WTC11 (cell line): ENCODE measurements around the gene CEP350. TPM values are rescaled to one million over a fixed set of nuclear protein-coding genes. Genes with fewer than 3 reads are reported as not detected.

ENCODE experiments used
- ATAC-seq: fragments of 200-7000 bp; cut with Tn5 transposase; 2 replicates; pipeline ENCODE4 v1.10.0; 2021; ENCODE audit warnings: mild to moderate bottlenecking, moderate library complexity
- CTCF ChIA-PET: fragments of 300-600 bp; sonication (Branson Sonifier 250); formaldehyde crosslinking; loops from one replicate; lab custom pipeline; 2021; ENCODE audit warnings: antibody characterized with exemption; lab: Charles Lee
- POLR2A ChIA-PET: fragments of 350-600 bp; sonication (Branson Sonifier 250); formaldehyde crosslinking; loops from one replicate; lab custom pipeline; 2021; ENCODE audit warnings: antibody characterized with exemption; lab: Charles Lee
- DNase-seq: peaks from one replicate; pipeline ENCODE4 v3.0.0; 2021; ENCODE audit warnings: low spot score
- H3K27ac Mint-ChIP-seq: 2 replicates; pipeline ENCODE4 v1.8.0; 2021; ENCODE audit warnings: mixed read lengths
- H3K27me3 Mint-ChIP-seq: 2 replicates; pipeline ENCODE4 v1.8.0; 2021; ENCODE audit warnings: low read depth, mild to moderate bottlenecking, moderate library complexity, mixed read lengths
- H3K36me3 Mint-ChIP-seq: 2 replicates; pipeline ENCODE4 v1.8.0; 2021; ENCODE audit warnings: mixed read lengths
- H3K4me1 Mint-ChIP-seq: 2 replicates; pipeline ENCODE4 v1.8.0; 2022; ENCODE audit warnings: mixed read lengths
- H3K4me3 Mint-ChIP-seq: 2 replicates; pipeline ENCODE4 v1.8.0; 2021; ENCODE audit warnings: mild to moderate bottlenecking, moderate library complexity, mixed read lengths
- H3K9me3 Mint-ChIP-seq: 2 replicates; pipeline ENCODE4 v1.8.0; 2021; ENCODE audit warnings: mixed read lengths
- AR ChIP-seq: fragments of 250-450 bp; sonication (Bioruptor Pico); IDR thresholded peaks from 2 replicates; pipeline ENCODE4 v1.9.0; 2021; ENCODE audit warnings: mild to moderate bottlenecking
- ATF2 ChIP-seq: sonication (generic); formaldehyde crosslinking; IDR thresholded peaks from 2 replicates; pipeline ENCODE4 v1.8.1; 2022; ENCODE audit warnings: low read depth, missing genetic modification reagents, borderline replicate concordance
- ATF3 ChIP-seq: sonication (generic); formaldehyde crosslinking; conservative IDR thresholded peaks from 2 replicates; pipeline ENCODE4 v1.8.1; 2022; ENCODE audit warnings: mild to moderate bottlenecking, missing genetic modification reagents
- CBFB ChIP-seq: sonication (generic); formaldehyde crosslinking; IDR thresholded peaks from 2 replicates; pipeline ENCODE4 v1.8.1; 2022; ENCODE audit warnings: mild to moderate bottlenecking, low read depth, missing genetic modification reagents
- ELF4 ChIP-seq: sonication (generic); formaldehyde crosslinking; IDR thresholded peaks from 2 replicates; pipeline ENCODE4 v1.8.1; 2022; ENCODE audit warnings: low read depth, mild to moderate bottlenecking, moderate library complexity, missing genetic modification reagents
- ERG ChIP-seq: fragments of 250-450 bp; sonication (Bioruptor Pico); IDR thresholded peaks from 2 replicates; pipeline ENCODE4 v1.8.0; 2021; ENCODE audit warnings: mild to moderate bottlenecking
- GRHL2 ChIP-seq: fragments of 250-450 bp; sonication (Bioruptor Pico); IDR thresholded peaks from 2 replicates; pipeline ENCODE4 v1.8.0; 2022; ENCODE audit warnings: mild to moderate bottlenecking, moderate library complexity; ENCODE audit not compliant: insufficient replicate concordance, severe bottlenecking
- HMGXB4 ChIP-seq: sonication (generic); formaldehyde crosslinking; IDR thresholded peaks from 2 replicates; pipeline ENCODE4 v1.8.1; 2023; ENCODE audit warnings: mild to moderate bottlenecking, moderate library complexity, missing genetic modification reagents
- KAT7 ChIP-seq: sonication (generic); formaldehyde crosslinking; IDR thresholded peaks from 2 replicates; pipeline ENCODE4 v1.8.1; 2023; ENCODE audit warnings: missing genetic modification reagents, mild to moderate bottlenecking, borderline replicate concordance
- MAX ChIP-seq: sonication (generic); formaldehyde crosslinking; IDR thresholded peaks from 2 replicates; pipeline ENCODE4 v1.8.0; 2022; ENCODE audit warnings: mild to moderate bottlenecking, missing genetic modification reagents
- MLX ChIP-seq: sonication (generic); formaldehyde crosslinking; IDR thresholded peaks from 2 replicates; pipeline ENCODE4 v1.8.1; 2023; ENCODE audit warnings: mild to moderate bottlenecking, missing genetic modification reagents, moderate library complexity
- NFYB ChIP-seq: sonication (generic); formaldehyde crosslinking; conservative IDR thresholded peaks from 2 replicates; pipeline ENCODE4 v1.8.0; 2022; ENCODE audit warnings: low read depth, missing genetic modification reagents
- PREB ChIP-seq: sonication (generic); formaldehyde crosslinking; IDR thresholded peaks from 2 replicates; pipeline ENCODE4 v1.8.1; 2022; ENCODE audit warnings: mild to moderate bottlenecking, missing genetic modification reagents, moderate library complexity, borderline replicate concordance
- SOX15 ChIP-seq: fragments of 250-450 bp; sonication (Bioruptor Pico); IDR thresholded peaks from 2 replicates; pipeline ENCODE4 v1.9.0; 2021; ENCODE audit warnings: mild to moderate bottlenecking
- TCF7 ChIP-seq: sonication (generic); formaldehyde crosslinking; IDR thresholded peaks from 2 replicates; pipeline ENCODE4 v1.8.0; 2022; ENCODE audit warnings: mild to moderate bottlenecking, low read depth, missing genetic modification reagents, moderate library complexity
- ZNF121 ChIP-seq: sonication (generic); formaldehyde crosslinking; IDR thresholded peaks from 2 replicates; pipeline ENCODE4 v1.8.0; 2023; ENCODE audit warnings: missing genetic modification reagents
- ZNF138 ChIP-seq: sonication (generic); formaldehyde crosslinking; conservative IDR thresholded peaks from 2 replicates; pipeline ENCODE4 v1.8.1; 2022; ENCODE audit warnings: mild to moderate bottlenecking, moderate library complexity, missing genetic modification reagents
- ZNF232 ChIP-seq: sonication (generic); formaldehyde crosslinking; IDR thresholded peaks from 2 replicates; pipeline ENCODE4 v1.8.0; 2022; ENCODE audit warnings: mild to moderate bottlenecking, missing genetic modification reagents
- ZNF317 ChIP-seq: sonication (generic); formaldehyde crosslinking; IDR thresholded peaks from 2 replicates; pipeline ENCODE4 v1.8.1; 2023; ENCODE audit warnings: low read depth, mild to moderate bottlenecking, moderate library complexity, missing genetic modification reagents, borderline replicate concordance
- ZNF423 ChIP-seq: fragments of 250-450 bp; sonication (Bioruptor Pico); IDR thresholded peaks from 2 replicates; pipeline ENCODE4 v2.1.2; 2022; ENCODE audit warnings: mild to moderate bottlenecking, moderate library complexity
- ZNF512 ChIP-seq: sonication (generic); formaldehyde crosslinking; IDR thresholded peaks from 2 replicates; pipeline ENCODE4 v1.8.1; 2022; ENCODE audit warnings: missing genetic modification reagents, borderline replicate concordance
- total RNA-seq: library from RNA; stranded (reverse); gene quantifications from 3 replicates; pipeline ENCODE4 v1.2.3, GENCODE V29; 2021

CEP350 gene
- total RNA-seq, 1 experiment from 2014 or later = 34.2 TPM

GRCh38 chr1:180096584-180097325, 142.1 kb downstream of the CEP350 start:
- ATAC-seq (no peak), DNase-seq (no peak)
- ChIA-PET CTCF (no interaction called here), POLR2A (no interaction called here)
- no peaks in the 10 kb centered on the region for H3K9me3 Mint-ChIP-seq
- peaks cover 49% of the 10 kb centered on the region for H3K36me3 Mint-ChIP-seq
- H3K27me3 Mint-ChIP-seq = no peaks in the 10 kb centered on the region
- H3K27ac Mint-ChIP-seq = no peak overlapping the region
- no peak overlapping the region for H3K4me3 Mint-ChIP-seq
- TF ChIP-seq ZNF232 (CRISPR knock-in tag) = no peak
- TF ChIP-seq ELF4 = no peak
- no peak for TF ChIP-seq ATF2
- TF ChIP-seq ZNF317 (CRISPR knock-in tag) = no peak
- no peak for TF ChIP-seq SOX15 (CRISPR knock-in tag)
- no peak for TF ChIP-seq ZNF512
- TF ChIP-seq ZNF423 (CRISPR knock-in tag) = no peak
- TF ChIP-seq NFYB (CRISPR knock-in tag) = no peak
- no peak for TF ChIP-seq TCF7 (CRISPR knock-in tag)
- no peak for TF ChIP-seq MAX
- TF ChIP-seq CBFB (CRISPR knock-in tag) = no peak
- no peak for TF ChIP-seq GRHL2 (CRISPR knock-in tag)
- no peak for TF ChIP-seq PREB (CRISPR knock-in tag)
- no peak for TF ChIP-seq KAT7 (CRISPR knock-in tag)
- TF ChIP-seq ZNF121 (CRISPR knock-in tag) = no peak
- no peak for TF ChIP-seq HMGXB4 (CRISPR knock-in tag)
- no peak for TF ChIP-seq ZNF138 (CRISPR knock-in tag)
- TF ChIP-seq ERG = no peak
- peaks cover 14% of the 10 kb centered on the region for H3K4me1 Mint-ChIP-seq

GRCh38 chr1:180097326-180097605, 142.7 kb downstream of the CEP350 start:
- peaks cover 14% of the 10 kb centered on the region for H3K4me1 Mint-ChIP-seq
- ChIA-PET POLR2A (no interaction called here), CTCF (no interaction called here)
- ATAC-seq = no peak
- no peaks in the 10 kb centered on the region for H3K9me3 Mint-ChIP-seq
- no peak overlapping the region for H3K4me3 Mint-ChIP-seq
- H3K36me3 Mint-ChIP-seq = peaks cover 46% of the 10 kb centered on the region
- DNase-seq = no peak
- H3K27ac Mint-ChIP-seq = no peak overlapping the region
- no peaks in the 10 kb centered on the region for H3K27me3 Mint-ChIP-seq
- no peak for TF ChIP-seq ERG
- TF ChIP-seq MLX (CRISPR knock-in tag) = no peak
- TF ChIP-seq AR = no peak
- TF ChIP-seq ATF3 = no peak
